Pancreas (tissue), 10 donors: ENCODE data around the gene ETS1. TPM values are rescaled to one million over a fixed set of nuclear protein-coding genes. Genes with fewer than 3 reads are reported as not detected.

Experiments used
- ATAC-seq, 4 donors: fragments of 200-7000 bp; cut with Tn5 transposase; one replicate each; pipeline versions ENCODE4 v1.8.0 to v1.9.1; 2020; ENCODE audit warnings: mild to moderate bottlenecking in 4 of 4, moderate library complexity in 4 of 4
- DNase-seq, 6 donors: peaks; one replicate each; pipeline ENCODE4 v3.0.0-alpha.2; 2020
- FAIRE-seq: peaks from 2 replicates; lab custom pipeline; 2012; peaks lifted over from hg19 to GRCh38; lab: Jason Lieb, UNC
- H3K27ac ChIP-seq, 4 donors: fragments of 200-600 bp; sonication (generic); 1 replicate in 3 of 4; 2 replicates in 1 of 4; pipeline versions ENCODE4 v1.5.0 to v1.8.0; 2020
- H3K27me3 ChIP-seq, 4 donors: fragments of 200-600 bp; one replicate each; pipeline ENCODE4 v1.8.0; 2021
- H3K36me3 ChIP-seq, 3 donors: fragments of 200-600 bp; sonication (generic) in 1 of 3; one replicate each; pipeline versions ENCODE4 v1.5.0 to v1.8.0; 2020 to 2021
- H3K4me1 ChIP-seq, 3 donors: fragments of 200-600 bp; one replicate each; pipeline ENCODE4 v1.8.0; 2021
- H3K4me3 ChIP-seq, 4 donors: fragments of 200-600 bp; sonication (generic) in 2 of 4; one replicate each; pipeline versions ENCODE4 v1.5.0 to v1.8.0; 2020 to 2021
- H3K9me3 ChIP-seq, 4 donors: fragments of 200-600 bp; one replicate each; pipeline ENCODE4 v1.8.0; 2021
- CTCF ChIP-seq, 4 donors: fragments of 200-600 bp; sonication (generic) in 3 of 4; IDR thresholded peaks; one replicate each; pipeline versions ENCODE4 v1.5.0 to v1.8.0; 2021; ENCODE audit warnings: antibody characterized with exemption in 4 of 4
- WGBS, 2 donors: extraction: QIAGEN DNeasy Blood & Tissue Kit; methylation state at CpG; one replicate each; pipeline ENCODE4 v1.1.7; 2013; 5-methylcytosine and 5-hydroxymethylcytosine counted together
- intact Hi-C, 3 donors: fragments of 100-400 bp; cut with DNase I; formaldehyde crosslinking; loops; one replicate each; pipeline versions ENCODE4 v1.11.1 to v1.14.2; 2022
- polyA plus RNA-seq, 2 donors: library from polyadenylated mRNA; stranded (reverse); fragments of 200-250 nt; gene quantifications; one replicate each; pipeline ENCODE4 v1.2.3, GENCODE V29; 2013
- total RNA-seq, 6 donors: library from RNA; stranded (reverse); fragmentation: NEBNext Ultra II Directional in 4 of 6; extraction: Animal tissue kit (Norgen Biotek cat#: 25700) in 4 of 6; gene quantifications; one replicate each; pipeline versions ENCODE4 v1.2.1 to v1.2.4, GENCODE V29; 2021 to 2023
- donor health status: healthy with polysubstance abuse.
- donor health status: DM: no; HTN: no; CAD: no; lungs with moderate emphysema.
- donor health status: DM: no; HTN: no; CAD: no.
- donor health status: control.
- donor health status: control.
- donor health status: Bipolar disorder and iron deficiency.
- donor health status: DM: yes; HTN: yes; CAD: no.
- donor health status: DM: no; HTN: no; CAD: no.
- donor health status: DM: no; HTN: no; CAD: no.
- donor health status: DM: yes; HTN: yes; CAD: no.

ETS1 gene
- total and polyA plus RNA-seq, 8 donors: 5.4 to 26.6 (median 13.0) TPM

- Histone ChIP-seq H3K9me3 (no peaks in the 10 kb centered on the region), H3K4me3 (no peak overlapping the region), H3K36me3 (no peaks in the 10 kb centered on the region), H3K27ac (no peak overlapping the region), H3K4me1 (peaks cover 16 to 26% (median 18%) of the 10 kb centered on the region in 3 donors), H3K27me3 (no peaks in the 10 kb centered on the region)
- DNase-seq: no peak
- TF ChIP-seq CTCF (IDR thresholded peaks at IDR 0.05): no peak
- no peak for FAIRE-seq
- 75 to 85% methylated on average over 2 of the region's 2 CpGs for WGBS, 2 donors
- intact Hi-C loops: no loop called here
- ATAC-seq: no peak
These were observed 93.8 kb downstream of the ETS1 start for GRCh38 chr11:128493570-128493965.

DNA sequence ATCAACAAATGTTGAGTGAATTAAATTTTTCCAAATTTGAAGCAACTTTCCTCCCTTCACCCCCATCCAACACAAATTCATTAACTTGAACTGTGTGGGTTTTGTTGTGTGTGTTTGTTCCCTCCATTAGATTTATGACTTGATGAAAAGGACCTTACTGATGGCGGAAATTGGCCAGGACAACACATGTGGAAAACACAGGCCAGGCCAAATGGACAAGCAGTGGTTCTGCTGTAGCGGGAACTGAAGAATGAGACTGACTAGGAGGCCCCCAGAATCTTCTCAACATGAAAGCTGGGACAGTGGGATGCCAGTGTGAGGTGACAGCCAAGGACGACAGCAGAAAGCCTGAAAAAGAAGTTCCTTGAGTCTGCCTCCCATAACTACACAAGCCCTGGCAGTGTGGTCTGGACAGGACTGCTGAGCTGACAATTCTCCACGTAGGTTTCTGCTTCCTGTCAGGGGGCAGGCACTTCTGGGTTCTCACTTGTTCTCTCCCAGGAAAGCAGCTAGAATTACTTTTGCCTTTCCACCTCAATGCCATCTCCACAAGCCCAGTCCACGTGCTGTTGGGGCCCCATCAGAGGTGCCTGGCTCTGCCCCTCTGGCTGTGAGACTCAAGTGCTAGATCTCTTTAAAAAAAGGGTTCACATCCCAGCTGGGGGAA, 94.3 kb downstream of the ETS1 start:
- Histone ChIP-seq H3K4me3 (no peak overlapping the region), H3K4me1 (peaks cover 16 to 26% (median 18%) of the 10 kb centered on the region in 3 donors), H3K27ac (no peak overlapping the region), H3K27me3 (no peaks in the 10 kb centered on the region), H3K36me3 (no peaks in the 10 kb centered on the region), H3K9me3 (no peaks in the 10 kb centered on the region)
- intact Hi-C loops: no loop called here
- whole genome bisulfite sequencing, 2 donors: 86 to 88% methylated on average over 5 of the region's 5 CpGs
- no peak for DNase-seq
- FAIRE-seq: no peak
- TF ChIP-seq CTCF (IDR thresholded peaks at IDR 0.05): no peak
- no peak for ATAC-seq

DNA sequence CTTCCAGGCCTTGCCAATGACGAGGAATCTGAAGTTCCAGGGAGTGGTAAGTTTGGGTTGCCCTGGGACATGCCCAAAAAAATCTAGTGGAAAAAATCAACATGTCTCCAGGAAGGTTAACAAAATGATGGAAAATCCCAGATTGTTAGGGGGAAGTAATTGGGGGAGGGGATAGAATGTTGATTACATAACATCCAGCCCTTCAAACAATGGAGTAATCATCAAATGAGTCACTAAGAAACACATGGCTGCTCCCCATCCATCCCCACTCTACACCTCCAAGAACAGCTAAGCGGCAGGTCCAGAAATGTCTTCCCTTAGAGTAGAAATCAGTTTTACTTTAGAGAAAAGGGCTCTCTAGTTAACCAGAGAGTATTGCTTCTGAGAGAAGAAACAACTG, 94.9 kb downstream of the ETS1 start:
- Histone ChIP-seq H3K9me3 (no peaks in the 10 kb centered on the region), H3K4me1 (peaks cover 16 to 26% (median 18%) of the 10 kb centered on the region in 3 donors), H3K36me3 (no peaks in the 10 kb centered on the region), H3K27ac (no peak overlapping the region), H3K27me3 (no peaks in the 10 kb centered on the region), H3K4me3 (no peak overlapping the region)
- no peak for ATAC-seq
- no peak for TF ChIP-seq CTCF (IDR thresholded peaks at IDR 0.05)
- intact Hi-C loops: no loop called here
- WGBS, 2 donors: 82 to 83% methylated on average over 2 of the region's 2 CpGs
- no peak for FAIRE-seq
- DNase-seq: no peak

DNA sequence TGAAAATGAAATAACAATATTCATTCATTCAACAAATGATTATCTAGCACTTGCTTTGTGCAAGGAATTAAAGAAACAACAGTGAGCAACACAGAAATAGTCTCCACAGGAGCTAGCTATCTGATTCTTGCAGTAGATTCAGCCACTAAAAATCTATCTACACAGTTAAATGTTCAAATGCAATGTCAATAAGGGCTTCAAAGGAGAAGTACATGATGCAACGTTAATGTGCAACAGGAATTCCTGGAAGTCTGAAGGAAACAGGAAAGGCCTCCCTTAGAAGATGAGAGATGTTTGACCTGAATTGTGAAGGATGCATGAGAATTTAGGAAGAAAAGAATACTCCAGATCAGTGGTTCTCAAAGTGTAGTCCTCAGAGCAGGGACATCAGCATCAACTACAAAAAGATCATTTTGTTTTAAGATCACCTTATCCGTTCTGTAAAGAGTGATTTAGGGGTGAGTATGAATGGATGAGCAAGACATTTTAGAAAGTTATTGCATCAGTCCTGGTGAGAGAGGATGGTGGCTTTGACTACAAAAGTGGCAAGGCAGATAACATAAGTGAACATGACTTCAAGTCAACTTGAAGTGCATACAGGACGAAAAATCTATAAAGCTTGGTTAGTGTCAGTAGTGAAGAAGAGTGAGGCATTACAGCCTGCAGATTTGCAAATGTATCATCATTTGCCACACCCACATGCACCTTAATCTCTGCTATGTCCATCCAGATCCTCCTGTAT, 96.0 kb downstream of the ETS1 start:
- H3K27ac ChIP-seq: no peak overlapping the region
- H3K9me3 ChIP-seq: no peaks in the 10 kb centered on the region
- no peak for TF ChIP-seq CTCF (IDR thresholded peaks at IDR 0.05)
- intact Hi-C loops: no loop called here
- no peak overlapping the region for H3K4me3 ChIP-seq
- 70 to 72% methylated on average over 3 of the region's 3 CpGs for WGBS, 2 donors
- peaks cover 5 to 16% (median 11%) of the 10 kb centered on the region in 3 donors for H3K4me1 ChIP-seq
- DNase-seq (no peak), FAIRE-seq (no peak), ATAC-seq (no peak)
- no peaks in the 10 kb centered on the region for H3K27me3 ChIP-seq
- H3K36me3 ChIP-seq: no peaks in the 10 kb centered on the region

GRCh38 chr11:128490092-128490491, 97.3 kb downstream of the ETS1 start:
- ATAC-seq: no peak
- no peak for DNase-seq
- Histone ChIP-seq H3K4me3 (no peak overlapping the region), H3K4me1 (peaks cover 0 to 6% (median 0%) of the 10 kb centered on the region in 3 donors), H3K9me3 (no peaks in the 10 kb centered on the region), H3K27ac (no peak overlapping the region), H3K27me3 (no peaks in the 10 kb centered on the region), H3K36me3 (no peaks in the 10 kb centered on the region)
- WGBS, 2 donors: 71 to 82% methylated on average over 3 of the region's 3 CpGs
- TF ChIP-seq CTCF (IDR thresholded peaks at IDR 0.05): no peak
- intact Hi-C loops: no loop called here
- no peak for FAIRE-seq
